HG02981 (cell line): Measurements from ENCODE around the gene PYGB.
"Not testable (repeated sequence)": the region's sequence is repeated elsewhere in the genome, so short reads cannot be mapped to it uniquely, and the experiment has no call there.

Experiments used
- ATAC-seq: cut with Tn5 transposase; IDR thresholded peaks from one replicate; pipeline ENCODE4 v1.9.1; 2021; ENCODE audit warnings: mild to moderate bottlenecking, moderate library complexity; ENCODE audit not compliant: unreplicated experiment

Gene PYGB

DNA sequence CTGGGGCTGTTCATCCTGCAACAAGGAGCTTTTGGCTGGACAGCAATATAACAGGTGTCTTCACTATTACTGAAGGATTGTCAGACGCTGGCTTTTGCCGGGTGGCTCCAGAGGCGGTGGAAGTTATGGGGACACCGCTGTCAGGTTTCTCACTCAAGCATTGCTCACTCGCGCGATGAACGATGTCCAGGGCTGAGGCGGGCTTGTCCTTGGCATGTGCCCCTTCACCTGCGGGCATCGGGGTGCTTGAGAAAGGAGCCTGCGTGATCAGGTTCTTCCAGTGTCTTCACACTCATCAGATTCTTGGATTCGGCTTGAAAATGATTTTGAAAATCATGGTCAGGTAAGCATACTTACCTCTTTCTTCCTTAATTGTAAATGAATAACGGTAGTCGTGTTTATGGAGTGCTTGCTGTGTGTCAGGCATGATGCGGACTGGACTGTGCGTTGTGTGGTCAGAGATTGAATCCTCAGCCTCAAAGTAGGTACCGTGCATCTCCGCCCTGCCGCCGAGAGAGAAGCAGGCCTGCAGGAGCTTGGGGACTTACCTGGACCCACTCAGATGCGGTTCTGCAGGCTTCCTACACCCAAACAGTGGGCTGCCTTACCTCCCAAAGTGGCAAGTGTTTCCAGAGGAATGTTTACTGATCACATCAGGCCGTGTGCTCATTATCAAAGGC lies 18.3 kb upstream of the PYGB start:
- no peak for ATAC-seq

DNA sequence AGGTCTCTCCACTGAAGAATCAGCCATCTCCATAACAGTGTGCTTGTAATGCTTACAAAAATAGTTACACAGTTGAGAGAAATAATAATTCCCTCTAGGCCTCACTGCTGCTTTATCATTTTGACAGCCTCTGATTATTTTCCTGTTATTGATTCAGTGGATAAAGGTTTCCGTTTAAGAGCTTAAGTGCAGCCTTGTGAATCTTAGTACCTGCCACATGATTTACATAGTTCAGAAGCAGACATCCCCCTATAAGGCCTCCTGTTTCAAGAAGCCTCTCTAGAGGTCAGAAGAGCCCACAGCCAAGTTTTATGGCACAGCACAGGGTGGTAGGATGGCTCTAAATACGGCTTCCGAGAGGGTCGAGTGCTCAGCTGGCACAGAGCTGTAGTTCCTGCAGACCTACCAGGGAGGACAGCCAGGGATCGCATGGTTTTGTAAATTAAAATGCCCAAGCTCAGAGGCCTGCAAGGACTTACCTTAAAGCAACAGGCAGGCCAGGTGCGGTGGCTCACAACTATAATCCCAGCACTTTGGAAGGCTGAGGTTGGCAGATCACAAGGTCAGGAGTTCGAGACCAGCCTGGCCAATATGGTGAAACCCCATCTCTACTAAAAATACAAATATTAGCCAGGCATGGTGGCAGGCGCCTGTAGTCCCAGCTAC lies 17.6 kb upstream of the PYGB start:
- peak; percentile 92 for ATAC-seq

DNA sequence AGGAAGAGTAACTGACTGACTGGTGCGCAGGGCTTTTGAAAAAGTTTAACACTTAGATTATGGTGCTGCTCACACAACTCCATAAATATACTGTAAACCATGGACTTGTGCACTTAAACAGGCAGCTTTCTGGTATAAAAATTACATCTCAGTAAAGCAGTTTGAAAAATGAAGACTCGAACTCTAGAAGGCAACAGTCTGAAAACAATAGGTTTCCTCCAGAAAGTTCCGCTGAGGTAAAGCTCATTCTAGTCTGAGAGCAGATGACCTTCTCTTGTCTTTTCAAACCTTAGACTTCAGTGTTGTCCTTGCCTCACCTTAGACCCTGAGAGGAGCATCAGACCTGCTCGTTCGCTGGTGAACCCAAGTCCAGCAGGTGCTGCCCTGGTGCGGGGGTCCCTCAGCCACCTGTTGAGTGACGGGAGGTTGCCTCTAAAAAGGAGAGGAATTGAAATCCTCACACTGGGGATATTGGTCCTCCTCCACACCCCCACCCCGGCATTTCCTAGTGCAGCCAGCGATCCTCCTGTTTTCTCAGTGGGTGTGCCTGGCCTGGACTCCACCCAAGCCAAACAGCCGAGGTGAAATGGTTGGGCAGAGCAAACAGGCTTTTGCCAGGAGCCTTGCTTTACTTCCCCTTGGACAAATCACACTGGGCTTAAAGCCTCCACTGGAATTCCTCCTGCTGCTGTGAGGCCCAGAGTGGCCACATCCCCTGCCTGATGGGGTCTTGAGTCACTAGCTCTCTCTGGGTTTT lies 14.7 kb upstream of the PYGB start:
- ATAC-seq = no peak

DNA sequence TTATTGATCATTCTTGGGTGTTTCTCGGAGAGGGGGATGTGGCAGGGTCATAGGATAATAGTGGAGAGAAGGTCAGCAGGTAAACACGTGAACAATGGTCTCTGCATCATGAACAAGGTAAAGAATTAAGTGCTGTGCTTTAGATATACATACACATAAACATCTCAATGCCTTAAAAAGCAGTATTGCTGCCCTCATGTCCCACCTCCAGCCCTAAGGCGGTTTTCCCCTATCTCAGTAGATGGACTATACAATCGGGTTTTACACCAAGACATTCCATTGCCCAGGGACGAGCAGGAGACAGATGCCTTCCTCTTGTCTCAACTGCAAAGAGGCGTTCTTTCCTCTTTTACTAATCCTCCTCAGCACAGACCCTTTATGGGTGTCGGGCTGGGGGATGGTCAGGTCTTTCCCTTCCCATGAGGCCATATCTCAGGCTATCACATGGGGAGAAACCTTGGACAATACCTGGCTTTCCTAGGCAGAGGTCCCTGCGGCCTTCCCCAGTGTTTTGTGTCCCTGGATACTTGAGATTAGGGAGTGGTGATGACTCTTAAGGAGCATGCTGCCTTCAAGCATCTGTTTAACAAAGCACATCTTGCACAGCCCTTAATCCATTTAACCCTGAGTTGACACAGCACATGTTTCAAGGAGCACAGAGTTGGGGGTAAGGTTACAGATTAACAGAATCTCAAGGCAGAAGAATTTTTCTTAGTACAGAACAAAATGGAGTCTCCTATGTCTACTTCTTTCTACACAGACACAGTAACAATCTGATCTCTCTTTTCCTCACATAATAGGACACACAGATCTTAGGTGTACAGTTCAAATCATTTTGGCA lies 13.7 kb upstream of the PYGB start:
- not testable (repeated sequence) for ATAC-seq

DNA sequence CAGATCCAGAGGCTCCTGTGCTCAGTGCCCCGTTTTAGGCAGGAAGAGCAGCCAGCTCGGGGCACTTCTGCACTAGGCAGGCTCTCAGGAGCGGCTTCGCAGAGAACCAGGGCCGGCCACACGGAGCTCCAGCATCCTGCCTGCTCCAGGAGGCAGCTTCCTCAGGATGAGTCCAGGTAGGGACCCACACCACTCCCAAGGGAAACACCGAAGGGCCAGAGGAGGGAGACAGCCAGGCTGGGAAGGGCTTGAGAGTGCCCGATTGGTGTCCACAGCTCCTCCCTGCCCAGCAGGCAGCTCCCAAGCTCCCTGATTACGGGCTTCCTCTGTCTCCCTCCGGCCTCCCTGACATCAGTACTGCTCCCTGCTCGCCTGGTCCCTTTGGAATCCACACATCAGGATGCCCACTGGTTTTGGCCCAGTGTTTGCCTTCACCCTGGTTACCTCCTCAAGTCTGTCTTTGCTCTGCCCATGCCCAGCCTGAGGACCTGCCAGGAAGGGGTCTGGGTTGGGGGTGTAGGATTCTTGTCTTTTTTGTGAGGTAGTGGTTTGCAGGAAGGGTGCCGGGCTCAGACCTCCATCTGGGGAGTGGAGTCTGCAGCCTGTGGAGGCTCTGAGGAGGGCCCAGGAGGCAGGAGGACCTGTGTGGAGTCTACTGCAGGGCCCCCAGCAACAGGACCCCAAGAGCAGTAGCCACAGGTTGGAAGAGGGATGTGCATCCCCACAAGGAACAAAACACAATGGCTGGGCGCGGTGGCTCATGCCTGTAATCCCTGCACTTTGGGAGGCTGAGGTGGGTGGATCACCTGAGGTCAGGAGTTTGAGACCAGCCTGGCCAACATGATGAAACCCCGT lies 11.2 kb upstream of the PYGB start:
- no peak for ATAC-seq

DNA sequence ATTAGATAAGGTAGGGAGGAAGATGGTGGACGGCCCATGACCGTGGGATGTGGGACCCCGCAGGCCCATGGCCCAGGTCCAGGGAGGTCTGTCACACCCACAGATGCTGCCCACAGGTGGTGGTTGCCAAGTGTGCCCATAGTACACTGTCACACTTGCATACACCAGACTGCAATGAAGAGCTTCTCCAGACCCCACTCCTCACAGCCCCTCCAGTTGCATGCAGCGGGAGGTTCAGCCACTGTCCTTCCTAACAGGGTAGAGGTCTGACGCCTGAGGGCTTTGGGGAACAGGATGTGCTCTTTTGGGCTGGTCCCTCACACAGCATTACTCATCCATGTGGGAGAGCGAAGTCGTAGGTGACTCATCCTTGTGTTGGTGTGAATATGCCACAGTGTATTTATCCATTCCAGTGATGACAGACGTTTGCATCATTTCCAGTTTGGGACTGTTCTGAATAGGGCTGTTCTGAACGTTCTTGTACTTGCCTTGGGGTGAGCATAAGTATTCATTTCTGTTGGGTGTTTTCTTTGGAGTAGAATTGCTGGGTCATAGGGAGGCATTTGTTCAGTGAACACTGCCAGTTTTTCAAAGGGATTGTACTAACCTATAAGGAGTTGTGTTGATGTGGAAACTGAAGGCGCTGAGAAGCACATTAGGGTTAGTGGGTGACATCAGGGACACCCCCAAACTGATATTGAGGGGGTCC lies 10.1 kb upstream of the PYGB start:
- no peak for ATAC-seq

DNA sequence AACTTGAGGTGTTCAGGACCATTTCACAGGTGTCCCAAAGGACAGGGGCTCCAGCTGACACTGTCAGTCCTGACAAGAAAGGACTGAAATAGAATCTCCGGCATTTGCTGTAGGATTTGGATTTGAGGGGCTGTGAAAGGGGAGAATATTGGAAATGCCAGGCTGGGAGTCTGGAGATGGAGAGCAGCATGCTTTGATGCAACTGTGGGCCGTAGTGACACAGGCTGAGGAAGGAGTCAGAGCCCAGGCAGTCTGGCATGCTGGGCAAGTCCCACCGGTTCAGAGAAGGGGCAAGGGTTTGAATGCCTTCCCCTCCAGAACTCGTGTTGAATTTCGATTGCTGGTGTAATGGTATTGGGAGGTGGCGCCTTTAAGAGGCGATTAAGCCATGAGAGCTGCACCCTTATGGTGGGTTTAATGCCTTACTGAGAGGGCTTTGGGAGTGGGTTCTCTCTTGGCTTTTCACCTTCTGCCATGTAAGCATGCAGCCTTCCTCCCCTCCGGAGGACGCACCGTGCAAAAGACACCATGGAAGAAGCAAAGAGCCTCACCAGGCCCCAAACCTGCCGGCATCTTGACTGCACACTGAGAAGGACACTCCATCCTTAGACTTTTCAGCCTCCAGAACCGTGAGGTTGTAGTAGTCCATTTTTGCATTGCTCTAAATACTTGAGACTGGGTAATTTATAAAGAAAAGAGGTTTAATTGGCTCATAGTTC lies 9.4 kb upstream of the PYGB start:
- no peak for ATAC-seq

DNA sequence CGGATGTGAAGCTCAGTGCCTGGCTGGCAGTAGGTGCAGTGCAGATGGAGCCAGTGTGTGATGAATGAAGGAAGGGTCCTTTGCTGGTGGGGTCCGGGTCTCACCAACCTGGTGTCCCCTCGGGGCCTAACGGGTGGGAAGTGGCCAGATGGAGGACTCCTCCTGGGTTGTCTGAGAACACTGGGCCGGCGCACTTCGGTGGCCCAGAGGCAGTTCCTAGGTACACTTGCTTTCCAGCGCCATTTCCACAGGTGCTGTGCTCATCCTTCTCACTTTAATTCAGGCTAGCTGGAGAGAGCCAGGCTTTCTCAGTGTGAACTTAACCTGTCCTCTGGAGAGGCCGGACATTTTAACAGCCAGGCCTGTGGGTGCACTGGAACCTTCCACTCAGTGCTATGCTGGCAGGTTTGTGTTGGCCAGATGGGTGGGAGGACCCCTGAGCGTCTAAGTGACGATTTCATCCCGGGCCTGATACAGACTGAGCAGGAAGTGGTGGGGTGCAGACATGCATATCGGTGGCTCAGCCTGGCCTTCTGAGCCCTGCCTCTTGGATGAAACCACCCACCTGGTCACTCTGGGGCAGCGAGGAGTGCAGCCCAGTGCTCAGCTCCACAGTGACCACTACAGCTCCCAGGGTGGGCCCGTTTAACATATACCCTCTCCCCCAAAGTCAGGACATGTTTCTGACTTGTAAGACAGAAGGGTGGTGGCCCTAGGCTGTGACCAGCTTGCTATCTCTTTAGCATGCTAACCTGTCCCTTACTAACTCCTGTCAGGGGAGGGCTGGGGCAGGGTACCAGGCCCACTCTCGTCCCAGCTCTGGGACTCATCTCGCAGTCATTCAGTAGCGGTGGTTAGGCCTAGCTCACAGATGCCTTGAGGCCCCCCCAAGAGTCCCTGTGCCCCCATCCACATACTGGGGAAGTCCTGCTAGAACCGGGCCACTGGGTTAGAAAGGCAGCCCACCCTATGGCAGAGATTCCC lies 8.2 kb upstream of the PYGB start:
- peak; percentile 58 for ATAC-seq

DNA sequence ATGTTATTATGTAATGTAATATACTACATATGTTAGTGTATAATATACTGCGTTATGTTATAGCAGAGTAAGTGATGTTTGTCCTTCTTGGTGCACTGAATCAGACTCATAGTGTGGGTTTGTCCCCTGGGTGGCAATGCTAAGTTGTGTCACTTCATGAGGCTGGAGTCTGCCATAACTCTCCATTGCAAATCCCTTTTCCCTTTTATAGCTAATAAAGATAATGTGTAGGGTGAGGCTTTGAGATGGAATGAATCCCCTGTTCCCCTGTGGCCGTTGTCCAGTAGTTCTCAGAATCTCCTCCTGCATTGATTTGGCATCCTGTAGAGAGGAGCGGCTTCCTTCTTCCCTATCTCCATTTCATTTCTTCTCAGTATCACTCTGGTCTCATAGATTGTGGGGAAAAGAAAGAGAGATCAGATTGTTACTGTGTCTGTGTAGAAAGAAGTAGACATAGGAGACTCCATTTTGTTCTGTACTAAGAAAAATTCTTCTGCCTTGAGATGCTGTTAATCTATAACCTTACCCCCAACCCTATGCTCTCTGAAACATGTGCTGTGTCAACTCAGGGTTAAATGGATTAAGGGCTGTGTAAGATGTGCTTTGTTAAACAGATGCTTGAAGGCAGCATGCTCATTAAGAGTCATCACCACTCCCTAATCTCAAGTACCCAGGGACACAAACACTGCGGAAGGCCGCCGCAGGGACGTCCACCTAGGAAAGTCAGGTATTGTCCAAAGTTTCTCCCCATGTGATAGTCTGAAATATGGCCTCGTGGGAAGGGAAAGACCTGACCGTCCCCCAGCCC lies 6.8 kb upstream of the PYGB start:
- not testable (repeated sequence) for ATAC-seq

DNA sequence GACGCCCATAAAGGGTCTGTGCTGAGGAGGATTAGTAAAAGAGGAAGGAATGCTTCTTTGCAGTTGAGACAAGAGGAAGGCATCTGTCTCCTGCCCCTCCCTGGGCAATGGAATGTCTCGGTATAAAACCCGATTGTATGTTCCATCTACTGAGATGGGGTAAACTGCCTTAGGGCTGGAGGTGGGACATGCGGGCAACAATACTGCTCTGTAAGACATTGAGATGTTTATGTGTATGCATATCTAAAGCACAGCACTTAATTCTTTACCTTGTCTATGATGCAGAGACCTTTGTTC lies 6.3 kb upstream of the PYGB start:
- not testable (repeated sequence) for ATAC-seq

DNA sequence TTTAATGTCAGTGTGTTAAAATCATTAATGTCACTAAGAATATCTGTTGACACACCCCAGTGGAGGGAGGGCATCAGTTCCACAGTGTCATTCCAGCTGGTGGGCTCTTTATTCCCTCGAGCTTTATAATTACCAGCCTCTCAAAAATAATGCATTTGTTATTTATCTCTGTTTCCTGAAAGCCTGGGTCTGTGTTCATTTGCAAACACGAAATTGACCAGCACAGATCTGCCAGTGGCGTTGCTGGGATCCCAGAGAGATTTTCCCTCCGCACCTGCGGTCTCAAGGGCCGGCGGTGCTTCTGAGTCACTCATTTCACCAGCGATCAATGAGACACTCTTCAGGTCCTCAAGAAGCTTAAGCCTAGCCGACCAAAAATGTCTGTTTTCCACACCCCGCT lies 5.7 kb upstream of the PYGB start:
- ATAC-seq = no peak

DNA sequence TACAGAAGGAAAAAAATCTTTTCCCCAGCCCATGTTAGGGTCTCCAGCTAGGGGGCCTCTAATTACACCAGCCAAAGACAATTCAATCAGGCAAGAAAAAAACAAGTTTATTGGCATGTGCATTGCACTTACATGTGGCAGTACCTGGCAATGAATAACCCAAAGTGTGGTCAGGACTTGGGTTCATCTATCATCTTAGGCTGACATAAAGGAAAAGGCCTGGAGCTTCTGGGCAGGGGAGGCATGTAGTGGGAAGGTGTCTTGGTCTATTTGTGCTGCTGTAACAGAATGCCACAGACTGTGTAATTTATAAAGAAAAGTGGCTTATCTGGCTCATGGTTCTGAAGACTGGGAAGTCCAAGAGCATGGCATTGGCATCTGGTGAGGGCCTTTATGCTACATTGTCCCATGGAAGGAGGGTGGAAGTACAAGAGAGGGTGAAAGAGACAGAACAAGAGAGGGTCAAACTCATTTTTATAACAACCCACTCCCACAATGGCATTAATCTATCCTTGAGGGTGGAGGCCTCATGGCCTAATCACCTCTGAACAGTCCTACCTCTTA lies 4.4 kb upstream of the PYGB start:
- no peak for ATAC-seq

DNA sequence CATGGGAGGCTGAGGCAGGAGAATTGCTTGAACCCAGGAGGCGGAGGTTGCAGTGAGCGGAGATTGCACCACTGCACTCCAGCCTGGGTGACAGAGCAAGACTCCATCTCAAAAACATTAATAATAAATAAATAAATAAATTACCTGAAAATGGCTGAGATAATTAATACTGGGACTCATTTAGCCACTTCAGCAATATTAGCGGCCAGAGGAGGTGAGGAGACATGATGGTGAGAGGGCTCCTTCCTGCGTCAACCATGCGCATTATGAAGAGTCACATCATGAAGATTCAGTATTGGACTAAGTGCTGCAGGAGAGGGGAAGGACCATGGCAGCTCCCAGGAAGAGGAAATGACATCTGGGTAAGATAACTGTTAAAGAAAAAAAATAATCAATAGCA lies 2.9 kb upstream of the PYGB start:
- ATAC-seq = no peak

DNA sequence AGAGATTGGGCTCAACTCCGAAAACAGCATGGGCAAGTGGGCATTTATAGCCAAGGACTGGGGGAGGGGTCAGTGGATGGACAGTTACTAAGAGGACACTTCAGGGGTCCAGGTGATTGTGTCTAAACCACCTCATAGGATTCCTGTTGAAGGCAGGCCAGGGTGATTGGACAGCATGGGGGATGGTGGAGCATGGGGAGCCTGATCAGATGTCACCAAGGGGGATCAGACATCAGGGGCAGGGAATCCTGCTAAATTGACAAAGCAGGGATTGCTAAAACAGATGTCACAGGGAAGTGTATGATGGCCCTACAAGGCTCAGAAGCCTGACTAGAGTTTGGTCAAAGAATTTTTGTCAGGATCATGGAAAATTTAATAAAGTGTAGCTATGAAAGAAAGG lies 2.4 kb upstream of the PYGB start:
- no peak for ATAC-seq

DNA sequence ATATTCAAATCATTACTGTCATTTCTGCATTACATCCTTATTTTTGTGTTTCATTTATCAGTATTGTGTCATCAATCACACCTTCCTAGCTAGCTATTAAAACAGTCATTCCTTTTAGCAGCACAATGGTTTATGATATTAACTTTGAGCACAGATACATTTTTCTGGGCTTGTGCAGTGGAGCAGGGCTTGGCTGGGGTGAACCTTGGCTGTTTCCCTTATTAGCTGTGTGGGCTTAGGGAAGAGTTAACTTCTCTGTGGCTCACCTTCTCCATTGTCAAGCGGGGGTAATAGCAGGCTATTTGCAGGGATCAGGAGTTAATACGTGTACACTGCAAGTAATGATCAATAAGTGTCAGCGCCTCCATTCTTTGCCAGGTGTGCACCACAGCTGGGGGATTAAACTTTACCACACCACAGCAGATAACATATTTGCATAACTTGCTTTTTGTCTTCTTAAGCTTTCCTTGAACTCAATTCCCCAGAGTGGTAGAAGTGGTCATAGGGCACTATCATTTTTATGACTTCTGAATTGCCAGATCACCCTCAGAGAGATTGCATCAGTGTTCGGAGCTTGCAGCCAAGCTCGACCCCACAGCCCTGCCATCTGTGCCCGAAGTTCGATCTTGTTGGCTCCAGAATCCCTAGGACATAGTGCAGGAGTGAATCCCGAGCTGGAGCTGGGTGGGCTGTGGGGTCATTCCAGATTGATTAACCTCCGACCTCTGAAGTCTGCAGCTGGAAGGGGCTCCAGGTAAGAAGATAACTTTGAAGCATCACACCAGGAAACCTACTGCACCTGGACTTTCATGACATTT lies 1.5 kb upstream of the PYGB start:
- ATAC-seq = peak; percentile 27

DNA sequence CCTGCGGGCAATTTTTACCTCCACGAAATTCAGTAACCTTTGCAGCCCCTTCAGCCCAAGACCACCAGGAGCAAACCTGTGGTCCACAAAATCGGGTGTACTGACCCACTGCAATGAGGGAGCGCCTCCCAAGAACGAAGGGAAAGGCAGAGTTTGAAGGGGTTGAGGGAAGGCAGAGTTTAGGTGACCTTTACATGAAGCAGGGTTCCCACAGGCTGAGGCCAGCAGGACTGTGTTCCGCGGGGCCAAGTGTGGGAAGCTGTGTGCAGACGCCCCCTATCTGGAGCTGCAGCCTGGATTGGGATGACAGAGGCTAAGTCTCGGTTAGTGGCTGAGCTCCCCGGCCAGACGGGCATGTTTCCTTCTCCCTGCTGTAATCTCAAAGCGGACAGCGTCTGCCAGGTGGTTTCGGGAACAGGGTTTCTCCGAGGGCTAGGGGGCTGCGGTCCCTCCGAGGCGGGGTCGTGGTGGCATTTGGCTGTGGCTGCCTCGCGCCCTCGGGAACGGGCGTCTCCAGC lies 826 bp upstream of the PYGB start:
- peak; percentile 1 for ATAC-seq
